ENCODE measurements around the gene SAMD9L.
A peak's percentile ranks its signal among the peaks of the same experiment; 100 is the strongest.

SAMD9L gene

GRCh38 chr7:93171606-93172226, 23.5 kb upstream of the SAMD9L start:
- no peak overlapping the region for H2AFZ ChIP-seq (ENCODE audit: low read length, unreplicated experiment)
- H3K27ac ChIP-seq (ENCODE audit: low read depth, low read length): no peak overlapping the region
- H3K4me1 ChIP-seq (ENCODE audit: control insufficient read depth, insufficient read depth, low read length, unreplicated experiment): peaks cover 4% of the 10 kb centered on the region
- H3K79me2 ChIP-seq (ENCODE audit: control insufficient read depth, insufficient read depth, low read length, unreplicated experiment): no peaks in the 10 kb centered on the region
- no peak overlapping the region for H3K4me3 ChIP-seq (ENCODE audit: low read depth, low read length)
- H3K27me3 ChIP-seq (ENCODE audit: insufficient read depth, low read length): no peaks in the 10 kb centered on the region
- H3K36me3 ChIP-seq (ENCODE audit: insufficient read depth, low read length): 0 out of 2 replicates have a peak, but pooled peaks cover 4% of the 10 kb centered on the region

- no peaks in the 10 kb centered on the region for H3K27me3 ChIP-seq (ENCODE audit: insufficient read depth, low read length)
- peak overlapping the region; percentile 85 for H2AFZ ChIP-seq (ENCODE audit: low read length, unreplicated experiment)
- no peaks in the 10 kb centered on the region for H3K36me3 ChIP-seq (ENCODE audit: insufficient read depth, low read length)
- peak overlapping the region; percentile 40; the same call in 1 of the 2 replicates for H3K4me3 ChIP-seq (ENCODE audit: low read depth, low read length)
- H3K4me1 ChIP-seq (ENCODE audit: control insufficient read depth, insufficient read depth, low read length, unreplicated experiment): peaks cover 3% of the 10 kb centered on the region
- H3K79me2 ChIP-seq (ENCODE audit: control insufficient read depth, insufficient read depth, low read length, unreplicated experiment): no peaks in the 10 kb centered on the region
- peak overlapping the region; percentile 54 for H3K27ac ChIP-seq (ENCODE audit: low read depth, low read length)
Observed at GRCh38 chr7:93165447-93165846, 17.3 kb upstream of the SAMD9L start.

- Histone ChIP-seq H3K79me2 (ENCODE audit: control insufficient read depth, insufficient read depth, low read length, unreplicated experiment) (no peaks in the 10 kb centered on the region), H3K27me3 (ENCODE audit: insufficient read depth, low read length) (no peaks in the 10 kb centered on the region), H3K27ac (ENCODE audit: low read depth, low read length) (peak overlapping the region; percentile 54; the same call in 1 of the 2 replicates), H2AFZ (ENCODE audit: low read length, unreplicated experiment) (peak overlapping the region; percentile 36), H3K4me1 (ENCODE audit: control insufficient read depth, insufficient read depth, low read length, unreplicated experiment) (peaks cover 3% of the 10 kb centered on the region), H3K4me3 (ENCODE audit: low read depth, low read length) (no peak overlapping the region), H3K36me3 (ENCODE audit: insufficient read depth, low read length) (no peaks in the 10 kb centered on the region)
Observed at GRCh38 chr7:93164766-93165165, 16.6 kb upstream of the SAMD9L start.

DNA sequence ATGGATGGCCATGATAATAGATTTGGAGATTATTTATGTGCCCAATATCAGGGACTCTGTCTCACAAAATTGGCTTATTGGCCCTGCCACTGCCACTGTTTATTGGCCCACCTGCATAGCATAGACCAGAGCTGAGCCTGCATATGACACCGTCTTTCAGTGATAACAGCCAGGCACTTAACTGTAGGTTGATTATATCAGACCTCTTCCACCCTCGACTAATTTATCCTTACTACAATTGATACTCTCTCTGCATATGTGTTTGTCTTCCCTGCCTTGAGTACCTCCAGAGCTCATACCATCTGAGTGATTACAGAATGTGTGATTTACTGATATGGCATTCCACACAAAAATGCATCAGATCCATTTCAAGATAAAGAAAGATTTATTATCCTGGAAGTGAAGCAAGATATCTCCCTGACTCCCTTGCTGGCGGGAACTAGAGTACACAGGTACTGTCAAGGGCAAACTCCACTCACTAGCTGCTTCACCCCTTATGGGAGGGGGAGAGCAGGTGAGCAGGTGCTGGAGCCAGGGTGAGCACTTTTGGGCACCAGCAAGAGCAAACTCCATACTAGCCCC, 13.1 kb upstream of the SAMD9L start:
- H3K4me3 ChIP-seq (ENCODE audit: low read depth, low read length): no peak overlapping the region

GRCh38 chr7:93160410-93160809, 12.2 kb upstream of the SAMD9L start:
- no peak overlapping the region for H3K27ac ChIP-seq (ENCODE audit: low read depth, low read length)
- H3K4me1 ChIP-seq (ENCODE audit: control insufficient read depth, insufficient read depth, low read length, unreplicated experiment): no peaks in the 10 kb centered on the region
- no peaks in the 10 kb centered on the region for H3K27me3 ChIP-seq (ENCODE audit: insufficient read depth, low read length)
- H3K36me3 ChIP-seq (ENCODE audit: insufficient read depth, low read length): 0 out of 2 replicates have a peak, but pooled peaks cover 4% of the 10 kb centered on the region
- no peak overlapping the region for H2AFZ ChIP-seq (ENCODE audit: low read length, unreplicated experiment)
- H3K4me3 ChIP-seq (ENCODE audit: low read depth, low read length): no peak overlapping the region
- no peaks in the 10 kb centered on the region for H3K79me2 ChIP-seq (ENCODE audit: control insufficient read depth, insufficient read depth, low read length, unreplicated experiment)

More for the DNA sequence above, 13.1 kb upstream of the SAMD9L start:
- H3K4me1 ChIP-seq (ENCODE audit: control insufficient read depth, insufficient read depth, low read length, unreplicated experiment): peaks cover 3% of the 10 kb centered on the region
- H2AFZ ChIP-seq (ENCODE audit: low read length, unreplicated experiment): no peak overlapping the region
- H3K36me3 ChIP-seq (ENCODE audit: insufficient read depth, low read length): 0 out of 2 replicates have a peak, but pooled peaks cover 4% of the 10 kb centered on the region
- H3K27ac ChIP-seq (ENCODE audit: low read depth, low read length): no peak overlapping the region
- no peaks in the 10 kb centered on the region for H3K79me2 ChIP-seq (ENCODE audit: control insufficient read depth, insufficient read depth, low read length, unreplicated experiment)
- H3K27me3 ChIP-seq (ENCODE audit: insufficient read depth, low read length): no peaks in the 10 kb centered on the region

DNA sequence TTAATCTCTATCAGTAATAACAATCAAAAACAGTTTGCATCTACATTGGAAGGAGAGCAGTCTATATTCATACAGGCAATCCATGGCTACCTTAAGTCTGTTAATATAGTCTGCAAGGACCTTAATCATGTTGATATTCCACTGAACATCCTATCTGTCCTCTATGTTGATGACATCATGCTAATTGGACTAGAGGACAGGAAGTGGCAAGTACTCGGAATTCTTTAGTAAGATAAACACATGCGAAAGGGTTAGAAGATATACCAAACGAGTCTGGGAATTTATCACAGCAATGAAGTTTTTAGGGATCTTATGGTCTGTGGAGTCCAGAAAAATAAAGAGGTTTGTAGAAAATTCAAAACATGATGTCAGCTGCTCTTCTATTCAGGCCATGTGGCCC, 11.3 kb upstream of the SAMD9L start:
- Histone ChIP-seq H3K4me1 (ENCODE audit: control insufficient read depth, insufficient read depth, low read length, unreplicated experiment) (no peaks in the 10 kb centered on the region), H3K4me3 (ENCODE audit: low read depth, low read length) (no peak overlapping the region), H3K36me3 (ENCODE audit: insufficient read depth, low read length) (0 out of 2 replicates have a peak, but pooled peaks cover 4% of the 10 kb centered on the region), H3K79me2 (ENCODE audit: control insufficient read depth, insufficient read depth, low read length, unreplicated experiment) (no peaks in the 10 kb centered on the region), H3K27me3 (ENCODE audit: insufficient read depth, low read length) (no peaks in the 10 kb centered on the region), H2AFZ (ENCODE audit: low read length, unreplicated experiment) (no peak overlapping the region), H3K27ac (ENCODE audit: low read depth, low read length) (no peak overlapping the region)

- H3K4me3 ChIP-seq (ENCODE audit: low read depth, low read length): peak overlapping the region; percentile 45; the same call in 1 of the 2 replicates
- H2AFZ ChIP-seq (ENCODE audit: low read length, unreplicated experiment): peak overlapping the region; percentile 60
- 0 out of 2 replicates have a peak, but pooled peaks cover 4% of the 10 kb centered on the region for H3K36me3 ChIP-seq (ENCODE audit: insufficient read depth, low read length)
- H3K79me2 ChIP-seq (ENCODE audit: control insufficient read depth, insufficient read depth, low read length, unreplicated experiment): no peaks in the 10 kb centered on the region
- no peaks in the 10 kb centered on the region for H3K27me3 ChIP-seq (ENCODE audit: insufficient read depth, low read length)
- H3K27ac ChIP-seq (ENCODE audit: low read depth, low read length): peak overlapping the region; percentile 37
- H3K4me1 ChIP-seq (ENCODE audit: control insufficient read depth, insufficient read depth, low read length, unreplicated experiment): no peaks in the 10 kb centered on the region
Observed at GRCh38 chr7:93156884-93157283, 8.7 kb upstream of the SAMD9L start.

GRCh38 chr7:93150200-93150835, 2.1 kb upstream of the SAMD9L start:
- Histone ChIP-seq H3K79me2 (ENCODE audit: control insufficient read depth, insufficient read depth, low read length, unreplicated experiment) (peaks cover 32% of the 10 kb centered on the region), H2AFZ (ENCODE audit: low read length, unreplicated experiment) (peak overlapping the region; percentile 20), H3K27ac (ENCODE audit: low read depth, low read length) (peak overlapping the region; percentile 30; the same call in 1 of the 2 replicates), H3K36me3 (ENCODE audit: insufficient read depth, low read length) (no peaks in the 10 kb centered on the region; the same call in 1 of the 2 replicates), H3K4me1 (ENCODE audit: control insufficient read depth, insufficient read depth, low read length, unreplicated experiment) (peaks cover 24% of the 10 kb centered on the region), H3K27me3 (ENCODE audit: insufficient read depth, low read length) (no peaks in the 10 kb centered on the region), H3K4me3 (ENCODE audit: low read depth, low read length) (no peak overlapping the region)

DNA sequence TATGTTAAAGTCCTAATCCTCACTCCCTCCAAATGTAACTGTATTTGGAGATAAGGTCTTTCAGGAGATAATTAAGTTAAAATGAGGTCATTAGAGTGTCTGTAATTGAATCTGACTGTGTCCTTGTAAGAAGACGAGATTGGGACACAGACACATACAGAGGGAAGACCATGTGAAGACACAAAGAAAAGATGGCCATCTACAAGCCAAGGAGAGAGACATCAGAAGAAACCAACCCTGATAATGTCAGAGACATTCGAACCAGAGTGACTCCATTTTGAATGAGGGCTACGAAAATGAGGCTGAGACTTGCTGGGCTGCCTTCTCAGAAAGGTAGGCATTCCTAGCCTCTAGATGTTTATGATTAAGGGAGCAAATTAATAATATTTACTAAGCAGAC, 542 bp upstream of the SAMD9L start:
- H3K27me3 ChIP-seq (ENCODE audit: insufficient read depth, low read length): no peaks in the 10 kb centered on the region
- H2AFZ ChIP-seq (ENCODE audit: low read length, unreplicated experiment): peak overlapping the region; percentile 100
- peaks cover 15% of the 10 kb centered on the region for H3K36me3 ChIP-seq (ENCODE audit: insufficient read depth, low read length)
- peak overlapping the region; percentile 71 for H3K27ac ChIP-seq (ENCODE audit: low read depth, low read length)
- peaks cover 32% of the 10 kb centered on the region for H3K79me2 ChIP-seq (ENCODE audit: control insufficient read depth, insufficient read depth, low read length, unreplicated experiment)
- H3K4me1 ChIP-seq (ENCODE audit: control insufficient read depth, insufficient read depth, low read length, unreplicated experiment): peaks cover 24% of the 10 kb centered on the region
- H3K4me3 ChIP-seq (ENCODE audit: low read depth, low read length): peak overlapping the region; percentile 84

DNA sequence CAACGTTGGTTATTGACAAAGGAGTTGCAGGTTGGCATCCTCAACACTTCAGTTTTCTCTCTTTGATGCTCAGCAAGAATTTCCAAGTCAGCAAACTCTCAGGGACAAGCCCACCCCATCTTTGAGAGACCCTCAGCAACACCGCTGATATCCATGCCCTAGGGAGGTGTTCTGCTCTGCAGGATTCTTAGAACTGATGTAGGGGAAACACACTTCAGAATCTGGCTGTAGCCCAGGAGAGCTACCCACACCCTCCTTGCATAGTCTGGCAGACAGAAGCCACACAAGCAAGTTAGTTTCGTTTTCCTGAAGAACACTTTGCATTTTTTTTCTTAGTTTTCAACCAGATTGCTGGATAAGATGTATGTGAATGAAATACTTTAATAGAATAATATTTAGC, 822 bp downstream of the SAMD9L start:
- Histone ChIP-seq H3K27ac (ENCODE audit: low read depth, low read length) (peak overlapping the region; percentile 71), H3K4me1 (ENCODE audit: control insufficient read depth, insufficient read depth, low read length, unreplicated experiment) (peaks cover 24% of the 10 kb centered on the region), H3K79me2 (ENCODE audit: control insufficient read depth, insufficient read depth, low read length, unreplicated experiment) (peaks cover 32% of the 10 kb centered on the region), H3K36me3 (ENCODE audit: insufficient read depth, low read length) (peaks cover 28% of the 10 kb centered on the region), H3K4me3 (ENCODE audit: low read depth, low read length) (peak overlapping the region; percentile 84), H2AFZ (ENCODE audit: low read length, unreplicated experiment) (no peak overlapping the region), H3K27me3 (ENCODE audit: insufficient read depth, low read length) (no peaks in the 10 kb centered on the region)

Data from ACC112 (cell line).